Stomach (tissue), 4 donors: Measurements from ENCODE around the gene ALPP.

Experiments used
- EP300 ChIP-seq: sonication (generic); formaldehyde crosslinking; IDR thresholded peaks from one replicate; pipeline ENCODE4 v1.6.1; 2017; ENCODE audit warnings: antibody characterized with exemption
- TF ChIP-seq, protein P1 (sequence below), 7 experiments: fragments of 450-650 bp in 4 of 7; fragments of 200-600 bp in 3 of 7; sonication (generic) in 3 of 7; IDR thresholded peaks; one replicate each; pipeline ENCODE4 v1.5.1; 2016 to 2019; ENCODE audit warnings: antibody characterized with exemption in 7 of 7, control low read depth in 2 of 7, mild to moderate bottlenecking in 1 of 7

DNA sequence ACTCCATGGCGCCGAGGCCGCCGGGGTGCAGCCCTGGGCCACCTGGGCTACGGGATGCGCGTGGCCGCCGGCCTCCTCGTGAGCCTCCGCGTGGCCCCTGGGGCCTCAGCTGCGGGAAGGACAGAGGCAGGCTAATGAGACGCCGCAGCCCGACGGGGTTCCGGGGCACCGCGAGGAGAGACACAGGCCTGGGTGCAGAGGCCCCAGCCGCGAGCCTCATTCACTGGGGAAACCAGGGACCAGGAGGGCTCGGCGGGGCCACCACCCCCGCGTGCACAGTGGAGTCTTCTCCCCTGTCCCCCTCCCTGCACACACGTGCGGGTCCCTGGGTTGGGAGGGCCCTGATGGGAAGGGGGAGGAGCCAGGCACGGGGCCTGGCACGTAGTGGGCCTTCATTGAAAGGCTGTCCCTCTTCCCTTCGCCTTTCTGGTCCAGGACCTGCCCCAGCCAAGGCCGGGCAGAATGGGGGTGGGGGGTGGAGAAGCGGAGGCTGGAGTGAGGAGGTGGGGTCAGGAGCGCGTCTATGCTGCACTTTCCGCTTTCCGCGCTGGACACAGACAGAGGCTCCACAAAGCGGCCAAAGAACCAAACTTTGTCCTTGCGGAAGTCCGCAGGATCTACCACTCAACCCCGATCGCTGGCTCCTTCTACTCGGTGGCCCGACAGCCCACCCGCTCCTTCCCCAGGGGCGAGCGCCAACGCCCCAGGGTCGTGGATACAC, 9.1 kb downstream of the ALPP start:
- TF ChIP-seq EP300: no peak
- TF ChIP-seq, protein P1, sequence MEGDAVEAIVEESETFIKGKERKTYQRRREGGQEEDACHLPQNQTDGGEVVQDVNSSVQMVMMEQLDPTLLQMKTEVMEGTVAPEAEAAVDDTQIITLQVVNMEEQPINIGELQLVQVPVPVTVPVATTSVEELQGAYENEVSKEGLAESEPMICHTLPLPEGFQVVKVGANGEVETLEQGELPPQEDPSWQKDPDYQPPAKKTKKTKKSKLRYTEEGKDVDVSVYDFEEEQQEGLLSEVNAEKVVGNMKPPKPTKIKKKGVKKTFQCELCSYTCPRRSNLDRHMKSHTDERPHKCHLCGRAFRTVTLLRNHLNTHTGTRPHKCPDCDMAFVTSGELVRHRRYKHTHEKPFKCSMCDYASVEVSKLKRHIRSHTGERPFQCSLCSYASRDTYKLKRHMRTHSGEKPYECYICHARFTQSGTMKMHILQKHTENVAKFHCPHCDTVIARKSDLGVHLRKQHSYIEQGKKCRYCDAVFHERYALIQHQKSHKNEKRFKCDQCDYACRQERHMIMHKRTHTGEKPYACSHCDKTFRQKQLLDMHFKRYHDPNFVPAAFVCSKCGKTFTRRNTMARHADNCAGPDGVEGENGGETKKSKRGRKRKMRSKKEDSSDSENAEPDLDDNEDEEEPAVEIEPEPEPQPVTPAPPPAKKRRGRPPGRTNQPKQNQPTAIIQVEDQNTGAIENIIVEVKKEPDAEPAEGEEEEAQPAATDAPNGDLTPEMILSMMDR (IDR thresholded peaks at IDR 0.05): no peak
